SU-DHL-6 (cell line): Measurements from ENCODE around the gene DENND5B.

Experiments used
- H2AFZ ChIP-seq: fragments of 200-600 bp; sonication (generic); 2 replicates; pipeline ENCODE4 v1.6.1; 2014; ENCODE audit warnings: low read depth, mild to moderate bottlenecking, moderate library complexity, mixed read lengths, antibody characterized with exemption, low read length; ENCODE audit not compliant: severe bottlenecking
- H3F3A ChIP-seq: fragments of 200-600 bp; shearing (Covaris generic); 2 replicates; pipeline ENCODE4 v1.6.0; 2016; ENCODE audit warnings: antibody characterized with exemption, mild to moderate bottlenecking; ENCODE audit not compliant: insufficient read depth
- H3K27ac ChIP-seq: fragments of 200-600 bp; sonication (generic); 2 replicates; pipeline ENCODE4 v1.5.1; 2016; ENCODE audit warnings: low read depth, mild to moderate bottlenecking, low read length, moderate library complexity, mixed read lengths
- H3K27me3 ChIP-seq: fragments of 200-600 bp; sonication (generic), shearing (Covaris generic); 2 replicates; pipeline ENCODE4 v1.6.0; 2014; ENCODE audit warnings: mild to moderate bottlenecking, low read length
- H3K36me3 ChIP-seq: fragments of 200-600 bp; sonication (generic); 2 replicates; pipeline ENCODE4 v1.6.1; 2014; ENCODE audit warnings: mild to moderate bottlenecking, low read length, mixed read lengths
- H3K4me2 ChIP-seq: fragments of 300-600, 200-600 bp; shearing (Covaris generic), sonication (generic); 2 replicates; pipeline ENCODE4 v1.6.0; 2014; ENCODE audit warnings: low read length, low read depth, mild to moderate bottlenecking; ENCODE audit not compliant: poor library complexity, severe bottlenecking
- H3K4me3 ChIP-seq: fragments of 200-600 bp; sonication (generic); 2 replicates; pipeline ENCODE4 v1.5.1; 2014; ENCODE audit warnings: antibody characterized with exemption, low read length, mild to moderate bottlenecking, mixed read lengths; ENCODE audit not compliant: insufficient read depth, poor library complexity, severe bottlenecking
- H3K79me2 ChIP-seq: fragments of 200-600 bp; sonication (generic); 2 replicates; pipeline ENCODE4 v1.6.1; 2014; ENCODE audit warnings: mild to moderate bottlenecking, low read length, moderate library complexity; ENCODE audit not compliant: insufficient read depth
- H3K9ac ChIP-seq: fragments of 200-600 bp; sonication (generic); 2 replicates; pipeline ENCODE4 v1.7.0; 2014; ENCODE audit warnings: mild to moderate bottlenecking, low read length
- H3K9me2 ChIP-seq: fragments of 200-600 bp; sonication (generic); replicated peaks from 2 replicates; pipeline ENCODE4 v1.6.1; 2014; ENCODE audit warnings: low read length; ENCODE audit not compliant: insufficient read depth
- H3K9me3 ChIP-seq: fragments of 200-600 bp; sonication (generic); 2 replicates; pipeline ENCODE4 v1.6.1; 2014; ENCODE audit warnings: low read length, mixed read lengths; ENCODE audit not compliant: insufficient read depth
- H4K20me1 ChIP-seq: fragments of 200-600 bp; sonication (generic); 2 replicates; pipeline ENCODE4 v1.6.1; 2014; ENCODE audit warnings: low read depth, mild to moderate bottlenecking, antibody characterized with exemption, low read length, moderate library complexity, mixed read lengths
- EZH2phosphoT487 ChIP-seq: fragments of 200-600 bp; sonication (generic), shearing (Covaris generic); conservative IDR thresholded peaks from 2 replicates; pipeline ENCODE4 v1.6.1; 2018; ENCODE audit warnings: mild to moderate bottlenecking, antibody characterized with exemption, low read length, moderate library complexity, mixed read lengths
- TF ChIP-seq, protein P1 (sequence below): fragments of 200-600 bp; sonication (generic); IDR thresholded peaks from one replicate; pipeline ENCODE4 v1.5.1; 2017; ENCODE audit warnings: antibody characterized with exemption, mild to moderate bottlenecking, low read length, moderate library complexity; ENCODE audit not compliant: insufficient read depth, poor library complexity, severe bottlenecking

The DENND5B gene

DNA sequence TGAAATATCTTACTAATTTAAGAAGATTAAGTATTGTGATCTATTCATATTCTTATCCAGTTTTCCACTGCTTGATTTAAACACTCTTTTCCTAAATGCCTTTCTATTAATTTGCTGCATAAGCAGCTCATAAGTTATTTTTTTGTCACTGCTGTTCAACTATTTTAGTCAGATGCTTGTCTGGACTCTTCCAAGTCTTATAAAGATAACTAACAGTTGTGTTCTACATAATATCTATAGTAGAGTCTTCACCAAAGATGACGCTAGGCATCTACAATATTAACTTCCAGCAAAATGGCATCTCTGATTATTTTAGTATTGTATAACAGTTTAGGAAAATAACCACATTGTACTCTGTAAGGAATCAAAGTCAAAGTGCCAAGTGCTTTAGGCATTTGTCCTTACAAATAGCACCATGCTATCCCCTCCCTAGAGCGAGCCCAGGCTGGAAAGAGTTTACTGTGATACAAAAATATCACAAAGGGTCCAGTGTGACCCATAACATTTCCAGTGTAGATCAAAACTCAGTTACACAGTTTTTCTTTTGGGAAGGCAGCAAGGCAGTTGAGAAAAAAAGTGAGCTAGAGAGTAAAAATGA, 98.2 kb downstream of the DENND5B start:
- no peaks in the 10 kb centered on the region for H4K20me1 ChIP-seq
- H3K79me2 ChIP-seq: no peaks in the 10 kb centered on the region
- H3K27ac ChIP-seq: no peak overlapping the region
- H3K4me2 ChIP-seq: no peak overlapping the region
- TF ChIP-seq, protein P1, sequence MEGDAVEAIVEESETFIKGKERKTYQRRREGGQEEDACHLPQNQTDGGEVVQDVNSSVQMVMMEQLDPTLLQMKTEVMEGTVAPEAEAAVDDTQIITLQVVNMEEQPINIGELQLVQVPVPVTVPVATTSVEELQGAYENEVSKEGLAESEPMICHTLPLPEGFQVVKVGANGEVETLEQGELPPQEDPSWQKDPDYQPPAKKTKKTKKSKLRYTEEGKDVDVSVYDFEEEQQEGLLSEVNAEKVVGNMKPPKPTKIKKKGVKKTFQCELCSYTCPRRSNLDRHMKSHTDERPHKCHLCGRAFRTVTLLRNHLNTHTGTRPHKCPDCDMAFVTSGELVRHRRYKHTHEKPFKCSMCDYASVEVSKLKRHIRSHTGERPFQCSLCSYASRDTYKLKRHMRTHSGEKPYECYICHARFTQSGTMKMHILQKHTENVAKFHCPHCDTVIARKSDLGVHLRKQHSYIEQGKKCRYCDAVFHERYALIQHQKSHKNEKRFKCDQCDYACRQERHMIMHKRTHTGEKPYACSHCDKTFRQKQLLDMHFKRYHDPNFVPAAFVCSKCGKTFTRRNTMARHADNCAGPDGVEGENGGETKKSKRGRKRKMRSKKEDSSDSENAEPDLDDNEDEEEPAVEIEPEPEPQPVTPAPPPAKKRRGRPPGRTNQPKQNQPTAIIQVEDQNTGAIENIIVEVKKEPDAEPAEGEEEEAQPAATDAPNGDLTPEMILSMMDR: no peak
- no peak for TF ChIP-seq EZH2phosphoT487
- peaks cover 8% of the 10 kb centered on the region for H3K36me3 ChIP-seq
- H2AFZ ChIP-seq: no peak overlapping the region
- no peaks in the 10 kb centered on the region; the same call in 1 of the 2 replicates for H3F3A ChIP-seq
- no peak overlapping the region for H3K4me3 ChIP-seq
- no peaks in the 10 kb centered on the region for H3K27me3 ChIP-seq
- no peaks in the 10 kb centered on the region for H3K9me3 ChIP-seq
- H3K9ac ChIP-seq: no peak overlapping the region
- no peaks in the 10 kb centered on the region for H3K9me2 ChIP-seq

DNA sequence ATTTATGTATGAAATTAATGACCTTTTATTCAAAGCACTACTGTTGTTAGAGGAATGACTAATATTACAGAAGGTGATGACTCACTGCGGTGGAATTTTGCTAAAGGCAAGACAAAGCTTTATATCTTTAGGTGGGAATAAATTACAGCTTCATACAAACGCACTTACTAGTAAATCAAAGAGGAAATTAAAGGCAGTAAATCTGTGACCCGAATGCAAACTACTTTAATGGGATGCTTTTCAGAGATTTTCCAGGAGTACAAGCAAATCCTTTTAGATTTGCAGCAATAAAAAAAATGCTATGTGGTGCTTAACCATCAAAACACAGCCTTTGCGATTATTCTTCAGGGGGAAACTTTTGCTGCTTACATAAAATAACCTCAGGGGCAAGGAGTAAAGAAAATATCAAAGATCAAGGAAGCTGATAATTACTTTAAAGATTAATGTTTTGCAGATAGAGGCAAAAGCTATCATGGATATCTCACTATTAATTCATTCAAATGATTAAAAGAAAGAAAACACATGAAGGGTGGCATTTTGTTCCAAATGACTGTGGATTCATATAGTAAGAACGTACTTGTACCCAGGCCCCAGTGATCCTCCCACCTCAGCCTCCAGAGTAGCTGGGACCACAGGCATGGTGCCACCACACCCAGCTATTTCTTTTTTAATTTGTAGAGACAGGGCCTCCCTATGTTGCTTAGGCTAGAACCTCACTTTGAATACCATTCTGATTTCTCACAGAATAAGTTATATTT, 98.9 kb downstream of the DENND5B start:
- peaks cover 8% of the 10 kb centered on the region for H3K36me3 ChIP-seq
- H3K4me3 ChIP-seq: no peak overlapping the region
- no peaks in the 10 kb centered on the region for H4K20me1 ChIP-seq
- TF ChIP-seq, protein P1: no peak
- no peak for TF ChIP-seq EZH2phosphoT487
- H3K27ac ChIP-seq: no peak overlapping the region
- no peaks in the 10 kb centered on the region for H3K27me3 ChIP-seq
- no peaks in the 10 kb centered on the region; the same call in 1 of the 2 replicates for H3F3A ChIP-seq
- H3K9me2 ChIP-seq: no peaks in the 10 kb centered on the region
- H3K79me2 ChIP-seq: no peaks in the 10 kb centered on the region
- no peaks in the 10 kb centered on the region for H3K9me3 ChIP-seq
- H2AFZ ChIP-seq: no peak overlapping the region
- H3K4me2 ChIP-seq: no peak overlapping the region
- H3K9ac ChIP-seq: no peak overlapping the region

DNA sequence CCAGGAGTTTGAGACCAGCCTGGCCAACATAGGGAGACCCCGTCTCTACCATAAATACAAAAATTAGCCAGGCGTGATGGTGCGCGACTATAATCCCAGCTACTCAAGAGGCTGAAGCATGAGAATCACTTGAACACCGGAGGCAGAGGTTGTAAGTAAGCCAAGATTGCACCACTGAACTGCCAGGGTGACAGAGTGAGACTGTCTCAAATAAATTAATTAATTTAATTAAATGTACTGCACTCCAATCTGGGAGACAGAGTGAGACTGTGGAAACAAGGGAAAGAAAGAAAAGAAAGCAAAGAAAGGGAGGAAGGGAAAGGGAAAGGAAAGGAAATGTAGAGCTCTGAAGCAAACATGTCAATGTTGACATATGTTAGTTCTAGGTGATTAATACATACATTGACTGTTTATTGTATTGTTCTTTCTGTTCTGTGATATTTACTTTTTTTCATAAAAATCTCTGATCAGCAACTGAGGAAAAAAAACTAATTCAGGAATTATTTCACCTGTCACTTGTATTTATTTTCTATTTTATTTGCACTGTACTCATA, 99.6 kb downstream of the DENND5B start:
- H3K4me3 ChIP-seq: no peak overlapping the region
- no peak overlapping the region for H3K9ac ChIP-seq
- no peak overlapping the region for H3K27ac ChIP-seq
- H3K9me3 ChIP-seq: no peaks in the 10 kb centered on the region
- no peaks in the 10 kb centered on the region for H3K9me2 ChIP-seq
- H3K36me3 ChIP-seq: peaks cover 8% of the 10 kb centered on the region
- H4K20me1 ChIP-seq: no peaks in the 10 kb centered on the region
- TF ChIP-seq, protein P1: no peak
- TF ChIP-seq EZH2phosphoT487: no peak
- no peak overlapping the region for H3K4me2 ChIP-seq
- H3F3A ChIP-seq: no peaks in the 10 kb centered on the region; the same call in 1 of the 2 replicates
- no peaks in the 10 kb centered on the region for H3K27me3 ChIP-seq
- no peak overlapping the region for H2AFZ ChIP-seq
- H3K79me2 ChIP-seq: no peaks in the 10 kb centered on the region
